GM18502 (cell line): ENCODE data around the gene NCLN.
"Not testable (repeated sequence)": the region's sequence is repeated elsewhere in the genome, so short reads cannot be mapped to it uniquely, and the experiment has no call there.

Experiments used
- ATAC-seq: cut with Tn5 transposase; IDR thresholded peaks from one replicate; pipeline ENCODE4 v1.9.1; 2021; ENCODE audit warnings: mild to moderate bottlenecking; ENCODE audit not compliant: unreplicated experiment, poor library complexity

The NCLN gene

DNA sequence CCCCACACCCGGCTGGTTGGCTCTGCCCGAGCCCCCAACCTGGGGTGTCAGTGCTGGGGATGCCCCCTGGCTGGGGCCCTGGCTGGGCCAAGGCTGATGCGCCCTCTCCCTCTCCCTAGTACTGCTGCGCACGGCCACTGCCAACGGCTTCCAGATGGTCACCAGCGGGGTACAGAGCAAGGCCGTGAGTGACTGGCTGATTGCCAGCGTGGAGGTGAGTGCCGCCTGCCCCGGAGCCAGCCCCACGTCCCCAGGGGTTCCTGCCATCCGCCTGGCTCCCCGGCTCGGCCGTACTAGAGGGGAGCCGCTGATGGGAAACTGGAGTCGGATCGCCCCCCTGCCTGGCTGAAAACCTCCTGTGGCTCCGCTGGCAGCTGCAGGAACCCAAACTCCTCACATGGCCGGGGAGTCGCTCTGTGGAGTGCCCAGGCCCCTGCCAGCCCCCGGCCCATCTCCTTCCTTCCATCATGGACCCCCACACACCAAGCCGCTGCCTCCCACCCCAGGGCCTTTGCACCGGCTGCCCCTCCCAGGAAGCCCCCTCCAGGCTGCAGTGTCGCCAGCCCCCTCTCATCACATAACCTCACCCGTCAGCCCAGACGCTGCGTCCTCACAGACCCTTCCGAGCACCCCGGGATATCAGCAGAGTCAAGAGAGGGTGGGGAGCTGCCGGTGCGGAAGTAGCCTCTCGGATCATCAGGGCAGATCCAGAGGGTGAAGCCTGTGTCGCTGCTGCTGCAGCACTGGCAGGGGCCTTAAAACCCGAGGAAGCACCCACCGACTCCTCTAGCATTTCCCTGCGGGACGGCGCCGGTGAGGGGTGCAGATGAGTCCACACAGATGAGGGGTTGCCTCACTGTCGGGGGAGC, 10.6 kb downstream of the NCLN start:
- ATAC-seq: no peak

DNA sequence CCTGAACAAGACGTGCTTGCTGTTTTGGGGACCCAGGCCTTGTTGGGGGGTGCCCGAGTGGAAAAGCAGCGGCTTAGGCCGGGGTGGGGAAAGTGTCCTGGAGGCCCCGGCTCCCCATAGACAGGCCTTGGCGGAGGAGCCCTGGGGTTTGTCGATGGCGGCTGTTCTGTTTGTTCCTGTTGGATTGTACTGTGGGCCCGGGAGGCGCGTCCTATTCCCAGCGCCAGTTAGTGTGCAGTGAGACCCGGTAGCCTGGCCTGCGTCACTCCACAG, 11.1 kb downstream of the NCLN start:
- no peak for ATAC-seq

DNA sequence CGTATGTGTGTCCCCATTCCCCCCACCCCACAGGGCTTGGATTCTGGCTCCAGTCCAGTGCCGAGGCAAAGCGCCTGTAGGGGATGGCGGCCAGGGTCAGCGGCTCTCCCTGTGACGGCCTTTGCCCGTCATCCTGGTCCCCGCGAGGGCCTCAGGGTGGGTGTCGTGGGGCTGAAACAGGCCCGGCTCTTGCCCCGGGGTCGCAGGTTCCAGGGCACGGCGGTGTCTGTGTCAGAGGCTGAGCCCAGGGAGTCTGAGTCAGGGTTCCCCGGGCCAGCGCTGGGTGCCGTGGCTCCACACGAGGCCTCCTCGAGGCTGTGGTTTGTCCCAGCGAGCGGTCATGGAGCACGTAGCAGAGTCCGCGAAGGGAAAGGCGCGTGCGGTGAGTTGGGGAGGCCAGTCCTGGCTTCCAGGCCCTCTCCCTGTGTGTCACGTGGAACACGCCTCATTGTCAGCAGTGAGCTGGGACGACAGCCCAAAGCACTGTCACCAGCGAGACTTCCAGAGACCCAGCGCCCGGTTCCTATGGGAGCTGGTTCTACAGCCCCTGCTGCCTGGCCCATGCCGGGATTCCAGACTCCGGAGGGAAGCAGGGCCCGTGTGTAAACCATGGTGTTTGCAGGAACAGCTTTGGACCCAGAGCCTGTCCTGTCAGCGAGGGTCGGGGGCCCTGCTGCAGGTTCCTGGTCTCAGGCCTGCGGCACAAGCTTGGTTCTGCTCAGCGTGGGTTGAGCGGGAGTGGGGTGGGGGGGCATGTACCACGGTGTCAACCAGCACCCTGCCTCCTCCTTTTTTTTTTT, 13.4 kb downstream of the NCLN start:
- no peak for ATAC-seq

DNA sequence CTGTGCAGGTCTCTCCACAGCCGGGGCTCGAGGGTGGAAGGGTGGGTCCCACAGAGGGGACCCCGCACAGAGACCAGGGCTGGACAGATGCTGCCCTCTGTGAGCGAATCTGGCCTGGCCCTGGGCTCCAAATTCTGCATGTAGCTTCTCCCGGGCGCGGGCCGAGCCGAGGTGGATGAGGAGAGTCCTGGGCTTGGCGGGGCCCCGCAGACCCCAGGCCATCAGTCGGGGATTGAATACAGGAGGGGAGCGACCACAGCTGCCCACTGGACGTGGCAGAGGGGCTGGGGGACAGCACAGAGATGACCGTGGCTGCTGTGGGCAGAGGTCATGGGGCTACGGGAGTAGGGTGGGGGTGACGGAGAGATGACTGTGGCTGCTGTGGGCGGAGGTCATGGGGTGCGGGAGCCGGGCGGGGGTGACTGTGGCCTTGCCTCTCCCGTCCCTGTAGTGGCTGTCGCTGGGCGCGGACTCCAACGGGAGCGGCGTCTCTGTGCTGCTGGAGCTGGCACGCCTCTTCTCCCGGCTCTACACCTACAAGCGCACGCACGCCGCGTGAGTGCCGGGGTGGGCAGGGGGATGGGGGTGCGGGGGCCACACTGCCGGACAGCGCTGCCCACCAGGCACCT, 15.5 kb downstream of the NCLN start:
- no peak for ATAC-seq

DNA sequence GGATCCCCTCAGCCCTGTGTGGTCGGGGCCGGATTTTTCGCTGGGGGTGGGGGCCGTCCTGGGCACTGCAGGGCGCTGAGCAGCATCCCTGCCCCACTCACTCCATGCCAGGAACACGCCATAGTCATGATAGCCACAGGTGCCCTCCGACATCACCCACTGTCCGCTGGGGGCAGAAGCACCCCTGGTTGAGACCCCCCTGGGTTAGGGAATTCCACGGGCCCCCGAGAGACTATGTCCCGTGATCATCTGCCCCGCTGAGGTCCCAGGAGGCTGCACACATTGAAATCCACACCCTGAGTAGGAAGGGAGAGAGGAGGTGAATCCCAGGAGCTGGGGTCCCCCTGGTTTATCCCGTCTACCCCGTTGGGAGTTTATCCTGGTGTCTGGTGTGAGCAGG, 16.2 kb downstream of the NCLN start:
- no peak for ATAC-seq

DNA sequence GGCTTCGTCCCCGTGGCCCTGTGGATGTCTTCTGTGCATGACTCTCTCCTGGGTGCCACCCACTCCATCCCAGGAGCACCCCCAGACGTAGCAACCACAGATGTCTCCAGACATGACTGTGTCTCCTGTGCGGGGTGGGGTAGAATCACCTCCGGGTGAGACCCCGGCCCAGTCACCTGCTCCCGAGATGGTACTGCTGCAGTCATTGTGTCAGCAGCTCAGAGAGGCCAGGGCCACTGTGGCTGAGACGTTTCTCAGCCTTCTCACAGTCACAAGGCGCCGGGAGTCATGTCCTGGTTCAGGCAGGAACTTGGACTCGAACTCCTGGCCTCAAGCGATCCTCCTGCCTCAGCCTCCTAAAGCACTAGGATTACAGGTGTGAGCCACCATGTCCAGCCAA, 16.6 kb downstream of the NCLN start:
- no peak for ATAC-seq

DNA sequence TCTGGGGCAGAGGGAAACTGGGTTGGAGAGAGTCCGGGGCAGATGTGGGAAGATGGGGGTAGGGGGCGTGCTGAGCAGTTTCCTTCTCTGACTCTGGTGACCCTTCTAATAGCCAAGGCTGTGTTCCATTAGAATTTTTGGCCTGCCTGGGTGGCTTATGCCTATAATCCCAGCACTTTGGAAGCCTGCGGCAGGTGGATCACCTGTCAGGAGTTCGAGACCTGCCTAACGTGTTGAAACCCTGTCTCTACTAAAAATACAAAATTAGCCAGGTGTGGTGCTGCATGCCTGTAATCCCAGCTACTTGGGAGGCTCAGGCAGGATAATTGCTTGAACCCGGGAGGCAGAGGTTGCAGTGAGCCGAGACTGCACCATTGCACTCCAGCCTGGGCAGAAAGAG, 17.2 kb downstream of the NCLN start:
- not testable (repeated sequence) for ATAC-seq

DNA sequence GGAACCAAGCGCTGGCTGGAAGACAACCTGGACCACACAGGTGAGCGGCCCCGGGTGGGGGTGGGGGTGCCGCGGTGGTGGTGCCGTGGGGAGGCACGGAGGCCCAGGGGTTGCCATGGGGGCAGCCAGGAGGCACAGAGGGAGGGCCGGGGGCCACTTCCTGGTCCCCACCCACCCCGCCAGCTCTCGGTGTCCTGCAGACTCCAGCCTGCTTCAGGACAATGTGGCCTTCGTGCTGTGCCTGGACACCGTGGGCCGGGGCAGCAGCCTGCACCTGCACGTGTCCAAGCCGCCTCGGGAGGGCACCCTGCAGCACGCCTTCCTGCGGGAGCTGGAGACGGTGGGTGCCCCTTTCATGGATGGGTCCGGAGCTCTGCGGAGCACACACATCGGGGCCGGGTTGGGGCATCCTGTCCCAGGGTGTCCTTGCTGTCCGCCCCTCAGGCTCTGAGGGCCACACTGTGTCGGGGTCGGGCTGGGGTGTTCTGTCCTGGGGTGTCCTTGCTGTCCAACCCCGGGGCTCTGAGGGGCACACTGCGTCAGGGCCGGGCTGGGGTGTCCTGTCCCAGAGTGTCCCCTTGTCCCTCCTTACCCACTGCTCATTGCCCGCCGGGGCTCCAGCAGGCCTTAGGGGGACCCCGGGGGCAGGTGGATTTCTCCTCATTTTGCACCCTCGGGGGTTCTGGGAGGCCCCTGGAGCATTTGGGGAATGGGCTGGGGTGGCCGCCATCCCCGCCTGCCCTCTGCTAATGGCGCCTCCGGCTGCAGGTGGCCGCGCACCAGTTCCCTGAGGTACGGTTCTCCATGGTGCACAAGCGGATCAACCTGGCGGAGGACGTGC, 18.3 kb downstream of the NCLN start:
- no peak for ATAC-seq

DNA sequence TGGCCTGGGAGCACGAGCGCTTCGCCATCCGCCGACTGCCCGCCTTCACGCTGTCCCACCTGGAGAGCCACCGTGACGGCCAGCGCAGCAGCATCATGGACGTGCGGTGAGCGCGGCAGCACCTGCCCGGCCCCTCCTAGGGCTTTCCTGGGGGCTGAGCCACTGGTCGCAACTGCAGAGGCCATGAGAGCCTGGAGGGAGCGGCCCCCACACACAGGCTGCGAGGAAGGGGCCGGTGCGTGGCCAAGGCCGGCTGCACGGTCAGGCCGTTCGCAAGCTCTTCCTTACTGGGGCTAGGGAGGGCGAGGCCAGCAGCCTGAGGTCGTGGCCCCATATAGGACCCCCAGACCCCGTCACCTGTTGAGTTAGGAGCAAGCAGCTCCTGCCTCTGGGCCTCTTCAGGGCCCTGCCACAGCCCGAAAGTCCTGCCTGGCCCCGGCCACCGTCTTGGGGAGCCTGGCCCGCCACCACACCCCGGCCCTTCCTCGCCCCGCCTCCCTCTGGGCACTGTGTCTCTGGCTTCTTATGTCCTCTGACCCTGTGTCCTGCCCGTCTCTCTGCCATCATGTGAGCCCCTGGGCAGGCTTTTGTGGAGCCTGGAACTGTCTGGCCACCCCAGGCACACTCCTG, 19.0 kb downstream of the NCLN start:
- no peak for ATAC-seq

DNA sequence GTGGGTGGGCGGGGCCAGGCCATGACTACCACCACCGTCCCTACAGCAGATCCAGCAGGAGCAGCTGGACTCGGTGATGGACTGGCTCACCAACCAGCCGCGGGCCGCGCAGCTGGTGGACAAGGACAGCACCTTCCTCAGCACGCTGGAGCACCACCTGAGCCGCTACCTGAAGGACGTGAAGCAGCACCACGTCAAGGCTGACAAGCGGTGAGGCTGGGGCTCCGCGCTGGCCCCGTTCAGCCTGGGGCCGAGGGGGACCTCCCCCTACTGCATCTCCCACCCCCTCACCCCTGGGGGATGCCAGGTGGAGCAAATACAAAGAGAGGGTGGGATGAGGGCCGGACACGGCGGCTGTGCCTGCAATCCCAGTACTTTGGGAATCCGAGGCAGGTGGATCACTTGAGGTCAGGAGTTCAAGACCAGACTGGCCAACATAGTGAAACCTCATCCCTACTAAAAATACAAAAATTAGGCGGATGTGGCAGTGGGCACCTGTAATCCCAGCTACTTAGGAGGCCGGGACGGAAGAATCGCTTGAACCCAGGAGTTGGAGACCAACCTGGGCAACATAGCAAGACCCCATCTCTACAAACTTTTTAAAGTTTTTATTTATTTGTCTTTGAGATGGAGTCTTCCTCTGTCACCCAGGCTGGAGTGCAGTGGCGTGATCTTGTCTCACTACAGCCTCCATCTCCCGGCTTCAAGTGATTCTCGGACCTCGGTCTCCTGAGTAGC, 20.7 kb downstream of the NCLN start:
- no peak for ATAC-seq

DNA sequence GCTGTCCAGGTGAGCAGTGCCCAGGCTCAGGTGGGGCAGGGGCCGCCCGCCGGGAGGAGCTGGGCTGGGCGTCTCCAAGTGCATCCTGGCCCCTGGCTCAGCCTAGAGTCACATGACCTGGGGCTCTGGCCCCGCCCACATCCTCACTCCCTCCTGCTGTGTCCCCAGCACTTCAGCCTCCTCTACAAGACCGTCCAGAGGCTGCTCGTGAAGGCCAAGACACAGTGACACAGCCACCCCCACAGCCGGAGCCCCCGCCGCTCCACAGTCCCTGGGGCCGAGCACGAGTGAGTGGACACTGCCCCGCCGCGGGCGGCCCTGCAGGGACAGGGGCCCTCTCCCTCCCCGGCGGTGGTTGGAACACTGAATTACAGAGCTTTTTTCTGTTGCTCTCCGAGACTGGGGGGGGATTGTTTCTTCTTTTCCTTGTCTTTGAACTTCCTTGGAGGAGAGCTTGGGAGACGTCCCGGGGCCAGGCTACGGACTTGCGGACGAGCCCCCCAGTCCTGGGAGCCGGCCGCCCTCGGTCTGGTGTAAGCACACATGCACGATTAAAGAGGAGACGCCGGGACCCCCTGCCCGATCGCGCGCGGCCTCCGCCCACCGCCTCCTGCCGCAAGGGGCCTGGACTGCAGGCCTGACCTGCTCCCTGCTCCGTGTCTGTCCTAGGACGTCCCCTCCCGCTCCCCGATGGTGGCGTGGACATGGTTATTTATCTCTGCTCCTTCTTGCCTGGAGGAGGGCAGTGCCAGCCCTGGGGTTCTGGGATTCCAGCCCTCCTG, 21.9 kb downstream of the NCLN start:
- ATAC-seq: no peak

DNA sequence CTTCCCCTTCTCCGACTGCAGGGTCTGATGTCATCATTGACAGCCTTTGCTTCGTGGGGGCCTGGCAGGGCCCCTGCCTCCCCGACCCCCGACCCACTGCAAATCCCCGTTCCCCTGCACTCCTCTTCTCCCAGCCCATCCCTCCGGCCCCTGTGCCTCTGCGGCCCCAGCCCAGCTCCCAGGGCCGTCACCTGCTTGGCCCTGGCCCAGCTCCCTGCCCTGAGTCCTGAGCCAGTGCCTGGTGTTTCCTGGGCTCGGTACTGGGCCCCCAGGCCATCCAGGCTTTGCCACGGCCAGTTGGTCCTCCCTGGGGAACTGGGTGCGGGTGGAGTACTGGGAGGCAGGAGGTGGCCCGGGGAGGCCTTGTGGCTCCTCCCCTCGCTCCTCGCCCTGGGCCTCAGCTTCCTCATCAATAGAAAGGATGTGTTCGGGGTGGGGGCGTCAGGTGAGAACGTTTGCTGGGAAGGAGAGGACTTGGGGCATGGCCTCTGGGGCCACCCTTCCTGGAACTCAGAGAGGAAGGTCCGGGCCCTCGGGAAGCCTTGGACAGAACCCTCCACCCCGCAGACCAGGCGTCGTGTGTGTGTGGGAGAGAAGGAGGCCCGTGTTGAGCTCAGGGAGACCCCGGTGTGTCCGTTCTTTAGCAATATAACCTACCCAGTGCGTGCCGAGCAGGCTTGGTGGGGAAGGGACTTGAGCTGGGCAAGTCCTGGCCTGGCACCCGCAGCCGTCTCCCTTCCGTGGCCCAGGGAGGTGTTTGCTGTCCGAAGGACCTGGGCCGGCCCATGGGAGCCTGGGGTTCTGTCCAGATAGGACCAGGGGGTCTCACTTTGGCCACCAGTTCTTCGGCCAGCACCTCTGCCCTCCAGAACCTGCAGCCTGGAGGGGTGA, 22.8 kb downstream of the NCLN start:
- no peak for ATAC-seq

DNA sequence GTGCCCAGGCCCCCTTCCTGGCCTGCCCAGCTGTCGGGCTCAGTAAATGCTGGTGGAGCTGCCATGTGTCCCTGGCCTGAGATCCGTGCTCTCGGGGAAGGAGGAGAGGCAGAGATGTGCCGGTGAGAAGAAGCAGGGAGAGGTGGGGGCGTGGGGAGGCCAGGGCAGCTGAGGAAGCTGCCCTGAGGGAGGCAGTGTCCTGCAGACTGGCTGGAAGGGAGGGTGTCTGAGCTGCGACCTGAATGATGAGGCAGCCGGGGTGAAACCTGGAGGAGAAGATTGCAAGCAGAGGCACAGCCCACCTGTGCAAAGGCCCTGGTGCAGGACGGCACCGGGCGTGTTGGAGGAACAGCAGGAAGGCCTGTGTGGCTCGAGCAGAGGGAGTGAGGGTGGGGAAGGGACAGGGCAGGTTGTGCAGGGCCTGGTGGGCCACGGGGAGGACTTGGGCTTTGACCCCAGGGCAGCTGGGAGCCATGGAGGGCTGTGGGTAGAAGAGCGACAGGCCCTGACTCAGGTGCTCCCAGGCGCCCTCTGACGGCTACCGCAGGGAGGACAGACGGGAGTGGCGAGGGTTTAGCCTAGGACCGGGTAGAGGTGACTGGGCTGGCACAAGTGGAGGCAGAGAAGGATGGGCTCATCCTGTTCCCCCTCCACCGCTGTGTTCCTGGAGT, 24.8 kb downstream of the NCLN start:
- ATAC-seq: no peak

DNA sequence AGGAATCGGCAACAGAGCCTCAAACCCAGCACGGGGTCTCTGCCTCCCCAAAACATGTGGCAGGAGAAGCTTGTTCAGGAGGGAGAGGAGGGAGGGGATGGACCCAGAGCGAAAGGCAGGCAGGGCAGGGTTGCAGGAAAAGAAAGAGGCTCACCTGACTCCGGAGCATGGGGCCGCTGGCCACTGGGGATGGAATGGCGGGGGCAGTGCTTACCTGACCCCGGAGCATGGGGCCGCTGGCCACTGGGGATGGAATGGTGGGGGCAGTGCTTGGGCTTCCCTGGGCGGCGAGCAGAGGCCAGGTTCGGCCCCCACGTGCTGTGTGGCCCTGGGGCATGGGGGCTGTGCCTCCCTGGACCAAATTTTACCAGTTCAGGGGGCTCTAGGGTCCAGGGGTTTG, 25.5 kb downstream of the NCLN start:
- ATAC-seq: no peak

DNA sequence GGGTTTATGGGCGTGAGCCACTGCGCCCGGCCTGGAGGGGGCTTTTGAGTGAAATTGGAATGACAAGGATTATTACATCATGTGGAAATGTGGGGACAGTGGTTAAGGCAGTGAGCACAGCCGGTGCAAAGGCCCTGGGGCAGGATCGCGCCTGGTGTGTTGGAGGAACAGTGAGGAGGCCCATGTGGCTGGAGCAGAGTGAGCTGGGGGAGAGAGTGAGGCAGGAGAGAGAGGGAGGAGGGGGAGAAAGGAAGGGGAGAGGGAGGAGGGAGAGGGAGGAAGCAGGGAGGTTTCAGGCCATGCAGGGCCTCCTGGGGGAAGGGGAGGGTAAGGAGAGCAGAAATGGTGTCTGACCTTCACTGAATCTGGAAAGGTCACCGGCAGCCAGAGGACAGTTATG, 27.4 kb downstream of the NCLN start:
- ATAC-seq: no peak

DNA sequence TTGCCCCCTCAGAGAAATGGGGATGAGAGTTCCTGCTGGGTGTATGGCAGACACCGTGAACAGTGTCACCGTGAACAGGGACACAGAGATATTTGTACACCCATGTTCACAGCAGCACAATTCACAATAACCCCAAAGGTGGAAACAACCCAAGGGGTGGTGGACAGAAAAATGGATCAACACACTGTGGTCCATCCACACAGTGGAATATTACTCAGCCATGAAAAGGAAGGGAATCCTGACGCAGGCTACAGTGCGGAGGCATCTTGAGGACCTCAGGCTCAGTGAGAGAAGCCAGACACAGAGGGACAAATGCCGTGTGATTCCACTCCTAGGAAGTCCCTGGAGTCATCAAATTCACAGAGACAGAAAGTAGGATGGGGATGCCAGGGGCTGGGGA, 31.1 kb downstream of the NCLN start:
- no peak for ATAC-seq

DNA sequence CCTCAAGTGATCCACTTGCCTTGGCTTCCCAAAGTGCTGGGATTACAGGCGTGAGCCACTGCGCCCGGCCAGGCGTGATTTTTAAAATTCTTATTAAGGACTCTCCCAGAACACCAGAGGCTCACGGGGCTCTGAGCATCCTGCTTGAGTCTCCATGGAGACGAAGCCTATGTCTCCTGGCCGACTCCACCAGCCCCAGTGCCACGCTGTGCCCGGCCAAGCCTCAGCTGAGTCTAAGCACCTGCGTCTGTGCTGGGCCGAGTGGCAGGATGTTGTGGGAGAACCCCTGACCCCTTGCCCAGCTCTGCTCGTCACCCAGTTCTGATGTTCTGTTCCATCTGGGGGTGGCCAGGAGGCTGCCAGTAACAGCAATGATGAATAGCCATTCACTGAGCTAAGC, 34.8 kb downstream of the NCLN start:
- no peak for ATAC-seq
